KOPT-K1 (cell line): Measurements from ENCODE around the gene PGGHG.
"Not testable (repeated sequence)": the region's sequence is repeated elsewhere in the genome, so short reads cannot be mapped to it uniquely, and the experiment has no call there.

Source experiments
- H3K27ac ChIP-seq: fragments of 200-600 bp; sonication (generic); 2 replicates; pipeline ENCODE4 v1.5.1; 2016; ENCODE audit warnings: antibody characterized with exemption, mild to moderate bottlenecking, low read depth, low read length; ENCODE audit not compliant: poor library complexity, severe bottlenecking
- H3K36me3 ChIP-seq: fragments of 200-600 bp; sonication (generic); 2 replicates; pipeline ENCODE4 v1.5.1; 2017; ENCODE audit warnings: antibody characterized with exemption, mild to moderate bottlenecking, low read length, moderate library complexity; ENCODE audit not compliant: insufficient read depth
- H3K9me3 ChIP-seq: fragments of 200-600 bp; sonication (generic); 2 replicates; pipeline ENCODE4 v1.5.1; 2017; ENCODE audit warnings: antibody characterized with exemption, low read length, mild to moderate bottlenecking; ENCODE audit not compliant: insufficient read depth, poor library complexity, severe bottlenecking

Gene PGGHG

GRCh38 chr11:318405-319120 lies 29.6 kb downstream of the PGGHG start:
- peaks cover 16% of the 10 kb centered on the region for H3K36me3 ChIP-seq
- H3K27ac ChIP-seq: peak overlapping the region; percentile 58

GRCh38 chr11:319121-319887 lies 30.4 kb downstream of the PGGHG start:
- Histone ChIP-seq H3K36me3 (peaks cover 16% of the 10 kb centered on the region), H3K27ac (peak overlapping the region; percentile 63)
- not testable (repeated sequence) for H3K9me3 ChIP-seq

More at GRCh38 chr11:318405-319120, 29.6 kb downstream of the PGGHG start:
- H3K9me3 ChIP-seq: not testable (repeated sequence)

- Histone ChIP-seq H3K36me3 (peaks cover 16% of the 10 kb centered on the region), H3K27ac (peak overlapping the region; percentile 63)
- not testable (repeated sequence) for H3K9me3 ChIP-seq
Measured at GRCh38 chr11:319888-320273, 31.0 kb downstream of the PGGHG start.

- Histone ChIP-seq H3K27ac (peak overlapping the region; percentile 42), H3K9me3 (no peaks in the 10 kb centered on the region), H3K36me3 (no peaks in the 10 kb centered on the region)
Measured at GRCh38 chr11:324156-324555, 35.2 kb downstream of the PGGHG start.

- not testable (repeated sequence) for H3K36me3 ChIP-seq, H3K9me3 ChIP-seq
- H3K27ac ChIP-seq: peak overlapping the region; percentile 42
Measured at GRCh38 chr11:324593-325517, 35.9 kb downstream of the PGGHG start.

GRCh38 chr11:325796-326591 lies 37.1 kb downstream of the PGGHG start:
- Histone ChIP-seq H3K27ac (peak overlapping the region; percentile 96), H3K36me3 (no peaks in the 10 kb centered on the region), H3K9me3 (no peaks in the 10 kb centered on the region)

GRCh38 chr11:326592-326841 lies 37.6 kb downstream of the PGGHG start:
- Histone ChIP-seq H3K36me3 (no peaks in the 10 kb centered on the region), H3K9me3 (no peaks in the 10 kb centered on the region), H3K27ac (peak overlapping the region; percentile 96)

- Histone ChIP-seq H3K36me3 (no peaks in the 10 kb centered on the region), H3K27ac (peak overlapping the region; percentile 96), H3K9me3 (no peaks in the 10 kb centered on the region)
Measured at GRCh38 chr11:326842-327580, 38.1 kb downstream of the PGGHG start.

GRCh38 chr11:327581-327923 lies 38.6 kb downstream of the PGGHG start:
- no peaks in the 10 kb centered on the region for H3K36me3 ChIP-seq
- no peaks in the 10 kb centered on the region for H3K9me3 ChIP-seq
- peak overlapping the region; percentile 96 for H3K27ac ChIP-seq

GRCh38 chr11:328012-328411 lies 39.1 kb downstream of the PGGHG start:
- Histone ChIP-seq H3K27ac (peak overlapping the region; percentile 96), H3K36me3 (no peaks in the 10 kb centered on the region), H3K9me3 (peaks cover 2% of the 10 kb centered on the region)

- not testable (repeated sequence) for H3K36me3 ChIP-seq, H3K9me3 ChIP-seq
- peak overlapping the region; percentile 96 for H3K27ac ChIP-seq
Measured at GRCh38 chr11:328516-329100, 39.7 kb downstream of the PGGHG start.

- Histone ChIP-seq H3K9me3 (peaks cover 6% of the 10 kb centered on the region), H3K36me3 (no peaks in the 10 kb centered on the region), H3K27ac (peak overlapping the region; percentile 82)
Measured at GRCh38 chr11:329886-330253, 40.9 kb downstream of the PGGHG start.

GRCh38 chr11:330307-330693 lies 41.4 kb downstream of the PGGHG start:
- H3K9me3 ChIP-seq: peaks cover 6% of the 10 kb centered on the region
- H3K27ac ChIP-seq: peak overlapping the region; percentile 82

More at GRCh38 chr11:330307-330693, 41.4 kb downstream of the PGGHG start:
- H3K36me3 ChIP-seq: no peaks in the 10 kb centered on the region
